DMS114 treated with DMSO at 0.1 percent for 48 hours (cell line): ENCODE results near the gene PPP1R12C.
"Not testable (repeated sequence)": the region's sequence is repeated elsewhere in the genome, so short reads cannot be mapped to it uniquely, and the experiment has no call there.

Experiments
- DNase-seq: peaks from one replicate; lab custom pipeline; 2025; ENCODE audit not compliant: unreplicated experiment; lab: John Stamatoyannopoulos, UW

Gene PPP1R12C

GRCh38 chr19:55116859-55117662 is at the start of gene PPP1R12C:
Gene PPP1R12C (minus strand): TSS chr19:55117637. CDS start chr19:55117543, 94 bp downstream.
- DNase-seq = no peak

GRCh38 chr19:55166530-55167268 is 49.3 kb upstream of the PPP1R12C start, which contains the start of gene DNAAF3:
Gene DNAAF3 (minus strand): TSS chr19:55166613. CDS start chr19:55166413, 200 bp downstream.
- DNase-seq = peak; percentile 98

- DNase-seq = peak; percentile 87
These were observed 48.6 kb upstream of the PPP1R12C start for GRCh38 chr19:55165952-55166529.

GRCh38 chr19:55161571-55162322 is 44.3 kb upstream of the PPP1R12C start:
- no peak for DNase-seq

- no peak for DNase-seq
These were observed 43.5 kb upstream of the PPP1R12C start for GRCh38 chr19:55160986-55161365.

- peak; percentile 91 for DNase-seq
These were observed 42.9 kb upstream of the PPP1R12C start for GRCh38 chr19:55160128-55160985.

- no peak for DNase-seq
These were observed 41.7 kb upstream of the PPP1R12C start for GRCh38 chr19:55158848-55159749.

- DNase-seq = no peak
These were observed 41.0 kb upstream of the PPP1R12C start for GRCh38 chr19:55158423-55158822.

GRCh38 chr19:55157064-55157908 is 39.8 kb upstream of the PPP1R12C start, which contains the start of gene TNNI3:
Gene TNNI3 (minus strand): TSS chr19:55157732. CDS start chr19:55157589, 143 bp downstream.
- no peak for DNase-seq

- DNase-seq = no peak
These were observed 39.0 kb upstream of the PPP1R12C start for GRCh38 chr19:55156202-55157063.

GRCh38 chr19:55155784-55156183 is 38.3 kb upstream of the PPP1R12C start:
- DNase-seq = not testable (repeated sequence)

GRCh38 chr19:55153652-55154264 is 36.3 kb upstream of the PPP1R12C start:
- no peak for DNase-seq

GRCh38 chr19:55152017-55152416 is 34.6 kb upstream of the PPP1R12C start:
- peak; percentile 50 for DNase-seq

GRCh38 chr19:55149078-55150003 is 31.9 kb upstream of the PPP1R12C start, which contains the start of gene TNNT1:
Gene TNNT1 (minus strand): TSS chr19:55149206. CDS start chr19:55147157, 2,049 bp downstream.
- DNase-seq = no peak

GRCh38 chr19:55147545-55148251 is 30.3 kb upstream of the PPP1R12C start:
- DNase-seq = no peak
